ENCODE data around the gene SAMHD1.
"Not testable (repeated sequence)": the region's sequence is repeated elsewhere in the genome, so short reads cannot be mapped to it uniquely, and the experiment has no call there.

DNA sequence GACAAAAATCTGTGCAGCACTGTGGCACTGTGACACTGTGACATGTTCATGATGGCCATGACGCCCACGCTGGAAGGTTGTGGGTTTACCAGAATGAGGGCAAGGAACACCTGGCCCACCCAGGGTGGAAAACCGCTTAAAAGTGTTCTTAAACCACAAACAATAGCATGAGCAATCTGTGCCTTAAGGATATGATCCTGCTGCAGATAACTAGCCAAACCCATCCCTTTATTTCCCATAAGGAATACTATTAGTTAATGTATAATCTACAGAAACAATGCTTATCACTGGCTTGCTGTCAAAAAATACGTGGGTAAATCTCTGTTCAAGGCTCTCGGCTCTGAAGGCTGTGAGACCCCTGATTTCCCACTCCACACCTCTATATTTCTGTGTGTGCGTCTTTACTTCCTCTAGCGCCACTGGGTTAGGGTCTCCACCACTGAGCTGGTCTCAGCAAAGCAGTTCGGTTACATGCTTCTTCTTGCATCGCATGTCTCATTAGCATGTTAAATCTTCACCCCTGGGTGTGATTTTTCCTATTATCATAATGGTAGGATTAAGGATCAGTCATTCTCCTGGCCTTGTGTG lies 10.9 kb upstream of the SAMHD1 start:
- not testable (repeated sequence) for TF ChIP-seq TAF1 (IDR thresholded peaks at IDR 0.05; ENCODE audit: borderline replicate concordance, low read depth, low read length); POLR2A (IDR thresholded peaks at IDR 0.05; ENCODE audit: low read depth, low read length); POLR2AphosphoS5 (IDR thresholded peaks at IDR 0.05; ENCODE audit: low read depth, low read length)

Measured in GM12892 (cell line).